Thyroid gland (tissue), 4 donors: ENCODE measurements around the gene FOXL3. TPM values are rescaled to one million over a fixed set of nuclear protein-coding genes. Genes with fewer than 3 reads are reported as not detected.

Source experiments
- DNase-seq, 2 donors: peaks; one replicate each; pipeline ENCODE4 v3.0.0-alpha.2; 2019
- H3K27ac ChIP-seq, 3 donors: fragments of 200-600 bp; sonication (generic); 1 replicate in 2 of 3; 2 replicates in 1 of 3; pipeline ENCODE4 v1.5.1; 2016 to 2019; ENCODE audit warnings: mild to moderate bottlenecking in 1 of 3, moderate library complexity in 1 of 3
- H3K27me3 ChIP-seq: fragments of 200-600 bp; sonication (generic); one replicate; pipeline ENCODE4 v1.5.1; 2019
- H3K36me3 ChIP-seq, 2 donors: fragments of 200-600 bp; sonication (generic); one replicate each; pipeline ENCODE4 v1.5.1; 2016 to 2019
- H3K4me1 ChIP-seq, 2 donors: fragments of 200-600 bp; sonication (generic); one replicate each; pipeline ENCODE4 v1.5.1; 2017 to 2019
- H3K4me3 ChIP-seq, 3 donors: fragments of 200-600 bp; sonication (generic); replicated peaks in 1 of 3; 1 replicate in 2 of 3; 2 replicates in 1 of 3; pipeline ENCODE4 v1.5.1; 2016; ENCODE audit warnings: mild to moderate bottlenecking in 1 of 3
- H3K9me3 ChIP-seq: fragments of 200-600 bp; sonication (generic); one replicate; pipeline ENCODE4 v1.5.1; 2017
- POLR2A ChIP-seq, 2 donors: fragments of 450-650 bp; IDR thresholded peaks; one replicate each; pipeline ENCODE4 v1.6.1; 2017; ENCODE audit warnings: antibody characterized with exemption in 2 of 2, mild to moderate bottlenecking in 2 of 2, moderate library complexity in 1 of 2
- WGBS, 2 donors: methylation state at CpG; one replicate each; pipeline ENCODE4 v1.1.5; 2017; 5-methylcytosine and 5-hydroxymethylcytosine counted together
- intact Hi-C: fragments of 100-400 bp; cut with DNase I; formaldehyde crosslinking; loops from one replicate; pipeline ENCODE4 v1.15.1; 2023
- total RNA-seq, 4 donors: library from RNA; depleted of rRNA; stranded (reverse); fragments of >200 nt; gene quantifications; one replicate each; pipeline ENCODE4 v1.2.3, GENCODE V29; 2016
- TF ChIP-seq, protein P1 (sequence below), 6 experiments: fragments of 200-600 bp in 3 of 6; fragments of 450-650 bp in 3 of 6; sonication (generic) in 3 of 6; IDR thresholded peaks; one replicate each; pipeline ENCODE4 v1.5.1; 2016 to 2019; ENCODE audit warnings: antibody characterized with exemption in 6 of 6, mild to moderate bottlenecking in 2 of 6, inconsistent platforms in 1 of 6, moderate library complexity in 1 of 6

Gene FOXL3
- total RNA-seq, 4 donors from 2014 or later: not detected

DNA sequence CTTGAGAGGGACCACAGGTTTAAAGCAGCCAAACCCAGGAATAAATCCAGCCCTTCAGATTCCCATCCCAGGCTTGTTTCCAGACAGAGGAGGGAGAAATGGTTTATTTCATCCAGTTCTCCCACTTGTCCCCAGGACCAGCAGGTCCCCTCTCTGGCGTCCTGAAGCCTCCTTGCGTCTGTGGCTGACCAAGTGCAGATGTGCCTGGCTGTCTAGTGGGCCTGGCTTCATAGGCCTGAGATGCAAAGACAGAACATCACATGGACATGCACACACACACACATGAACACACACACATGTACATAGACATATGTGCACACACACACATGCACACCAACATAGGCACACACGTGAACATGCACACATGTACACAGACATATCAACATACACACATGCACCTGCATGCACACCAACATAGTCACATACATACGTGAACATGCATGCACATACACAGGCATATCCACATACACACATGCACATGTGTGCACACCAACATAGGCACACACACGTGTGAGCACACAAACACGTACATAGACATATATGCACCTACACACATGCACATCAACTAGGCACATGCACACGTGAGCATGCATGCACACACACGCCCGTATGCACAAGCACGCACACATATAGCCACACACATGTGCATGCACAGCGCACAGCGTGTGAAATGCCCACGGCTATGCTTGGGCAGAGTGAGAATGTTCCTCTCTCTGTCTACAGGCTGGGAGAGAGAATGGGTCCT lies 10.7 kb downstream of the FOXL3 start:
- TF ChIP-seq POLR2A (IDR thresholded peaks at IDR 0.05): no peak
- TF ChIP-seq, protein P1, sequence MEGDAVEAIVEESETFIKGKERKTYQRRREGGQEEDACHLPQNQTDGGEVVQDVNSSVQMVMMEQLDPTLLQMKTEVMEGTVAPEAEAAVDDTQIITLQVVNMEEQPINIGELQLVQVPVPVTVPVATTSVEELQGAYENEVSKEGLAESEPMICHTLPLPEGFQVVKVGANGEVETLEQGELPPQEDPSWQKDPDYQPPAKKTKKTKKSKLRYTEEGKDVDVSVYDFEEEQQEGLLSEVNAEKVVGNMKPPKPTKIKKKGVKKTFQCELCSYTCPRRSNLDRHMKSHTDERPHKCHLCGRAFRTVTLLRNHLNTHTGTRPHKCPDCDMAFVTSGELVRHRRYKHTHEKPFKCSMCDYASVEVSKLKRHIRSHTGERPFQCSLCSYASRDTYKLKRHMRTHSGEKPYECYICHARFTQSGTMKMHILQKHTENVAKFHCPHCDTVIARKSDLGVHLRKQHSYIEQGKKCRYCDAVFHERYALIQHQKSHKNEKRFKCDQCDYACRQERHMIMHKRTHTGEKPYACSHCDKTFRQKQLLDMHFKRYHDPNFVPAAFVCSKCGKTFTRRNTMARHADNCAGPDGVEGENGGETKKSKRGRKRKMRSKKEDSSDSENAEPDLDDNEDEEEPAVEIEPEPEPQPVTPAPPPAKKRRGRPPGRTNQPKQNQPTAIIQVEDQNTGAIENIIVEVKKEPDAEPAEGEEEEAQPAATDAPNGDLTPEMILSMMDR (IDR thresholded peaks at IDR 0.05): no peak
- Histone ChIP-seq H3K4me1 (no peaks in the 10 kb centered on the region), H3K4me3 (no peak overlapping the region), H3K27me3 (no peaks in the 10 kb centered on the region), H3K27ac (no peak overlapping the region), H3K9me3 (no peaks in the 10 kb centered on the region), H3K36me3 (no peaks in the 10 kb centered on the region)
- no peak for DNase-seq
- intact Hi-C loops: no loop called here
- 87% methylated on average over 13 of the region's 13 CpGs for WGBS, 2 donors

DNA sequence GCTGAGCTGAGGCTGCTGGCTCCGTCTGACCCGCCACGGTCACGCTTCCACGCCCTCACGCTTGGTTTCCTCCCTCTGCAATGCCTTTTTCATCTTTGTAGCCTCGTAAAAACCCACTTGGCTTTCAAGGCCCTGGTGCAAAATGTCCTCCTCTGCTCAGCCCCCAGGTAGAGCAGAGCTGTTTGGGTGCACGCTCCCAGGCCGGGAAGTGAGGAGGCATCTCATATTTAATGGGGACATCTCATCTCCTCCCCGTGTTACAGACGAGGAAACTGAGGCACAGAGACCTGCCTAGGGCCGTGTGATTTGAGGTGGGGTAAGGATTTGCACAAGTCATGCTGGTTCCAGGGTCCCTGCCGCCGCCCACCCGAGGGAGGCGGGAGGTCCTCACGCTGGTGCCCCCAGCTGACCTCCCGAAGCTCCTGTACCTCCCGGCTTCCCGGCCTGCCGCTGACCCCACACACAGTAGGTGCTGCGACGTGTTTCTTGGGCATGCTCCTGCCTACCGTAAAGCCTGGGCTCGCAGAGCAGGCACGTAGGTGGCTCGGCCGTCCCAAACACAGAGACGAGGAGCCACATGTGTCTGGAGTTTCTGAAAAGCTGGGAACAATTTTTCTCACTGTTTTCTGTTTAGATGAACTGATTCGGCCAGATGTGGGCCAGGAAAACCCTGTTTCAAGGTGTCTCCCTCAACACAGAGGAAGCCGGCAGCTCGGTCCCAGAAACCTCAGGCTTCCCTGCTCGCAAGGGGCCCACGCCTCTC lies 11.5 kb downstream of the FOXL3 start:
- Histone ChIP-seq H3K27me3 (no peaks in the 10 kb centered on the region), H3K4me1 (no peaks in the 10 kb centered on the region), H3K36me3 (no peaks in the 10 kb centered on the region), H3K4me3 (no peak overlapping the region), H3K9me3 (no peaks in the 10 kb centered on the region), H3K27ac (no peak overlapping the region)
- 66 to 79% methylated on average over 23 to 33 of the region's 34 CpGs for WGBS, 2 donors
- DNase-seq: no peak
- intact Hi-C loops: no loop called here
- TF ChIP-seq, protein P1 (IDR thresholded peaks at IDR 0.05): no peak
- TF ChIP-seq POLR2A (IDR thresholded peaks at IDR 0.05): no peak

DNA sequence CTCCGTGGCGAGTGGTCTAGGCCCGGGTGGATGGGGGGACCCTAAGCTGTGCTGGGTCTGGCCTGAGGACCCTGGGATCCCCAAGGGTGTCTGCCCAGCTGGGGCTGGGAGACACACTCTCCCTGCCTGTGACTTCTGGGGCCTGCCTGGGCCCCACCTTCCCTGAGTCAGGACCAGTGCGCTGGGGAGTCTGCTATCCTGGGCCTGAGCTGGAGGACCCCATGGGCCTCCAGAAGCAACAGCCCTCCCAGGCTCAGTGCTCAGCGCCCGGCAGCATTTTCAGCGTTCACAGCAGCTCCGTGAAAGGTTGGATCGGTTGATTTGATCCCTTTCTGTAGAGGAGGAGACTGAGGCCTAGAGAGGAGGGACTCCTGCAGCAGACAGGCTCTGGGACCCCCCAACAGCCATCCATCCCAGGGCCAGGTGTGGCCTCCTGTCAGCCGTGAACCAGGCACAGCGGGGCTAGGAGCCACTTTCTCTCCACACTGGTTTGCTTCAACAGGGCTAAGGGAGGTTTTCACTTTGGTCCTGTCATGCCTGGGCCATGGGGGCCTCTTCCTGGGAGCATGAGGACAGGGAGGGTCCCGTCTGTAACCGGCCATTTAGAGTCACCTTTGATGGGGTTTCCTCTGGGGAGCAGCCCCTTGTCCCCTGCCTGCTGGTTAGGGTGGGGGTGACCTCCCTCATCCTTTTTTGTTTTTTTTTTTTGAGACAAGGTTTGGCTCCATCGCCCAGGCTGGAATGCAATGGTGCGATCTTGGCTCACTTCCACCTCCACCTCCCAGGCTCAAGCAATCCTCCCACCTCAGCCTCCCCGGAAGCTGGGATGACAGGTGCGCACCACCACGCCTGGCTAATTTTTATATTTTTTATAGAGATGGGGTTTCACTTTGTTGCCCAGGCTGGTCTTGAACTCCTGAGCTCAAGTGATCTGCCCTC lies 12.4 kb downstream of the FOXL3 start:
- 91 to 97% methylated on average over 13 to 15 of the region's 18 CpGs for WGBS, 2 donors
- intact Hi-C loops: no loop called here
- Histone ChIP-seq H3K4me3 (no peak overlapping the region), H3K9me3 (no peaks in the 10 kb centered on the region), H3K4me1 (no peaks in the 10 kb centered on the region), H3K27me3 (no peaks in the 10 kb centered on the region), H3K36me3 (no peaks in the 10 kb centered on the region), H3K27ac (no peak overlapping the region)
- no peak for TF ChIP-seq POLR2A (IDR thresholded peaks at IDR 0.05)
- TF ChIP-seq, protein P1 (IDR thresholded peaks at IDR 0.05): no peak
- no peak for DNase-seq

DNA sequence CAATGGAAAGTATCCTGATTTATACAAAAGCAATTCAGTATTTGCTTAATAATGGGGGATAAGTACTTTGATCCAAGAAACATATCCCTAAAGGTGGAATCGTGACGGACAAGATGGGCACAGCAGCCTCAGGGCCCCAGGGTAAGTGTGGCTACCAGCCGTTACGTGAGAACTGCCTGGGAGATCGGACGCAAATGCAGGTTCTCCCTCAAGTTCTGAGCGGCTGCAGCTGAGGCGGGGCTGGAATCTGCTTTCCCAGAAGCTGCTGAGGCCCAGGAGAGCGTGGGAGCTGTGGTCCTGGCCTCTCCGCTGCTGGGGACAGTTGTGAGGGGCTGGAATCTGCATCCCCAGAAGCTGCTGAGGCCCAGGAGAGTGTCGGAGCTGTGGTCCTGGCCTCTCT lies 13.5 kb downstream of the FOXL3 start:
- DNase-seq: no peak
- intact Hi-C loops: no loop called here
- Histone ChIP-seq H3K36me3 (no peaks in the 10 kb centered on the region), H3K9me3 (no peaks in the 10 kb centered on the region), H3K27ac (no peak overlapping the region), H3K4me1 (no peaks in the 10 kb centered on the region), H3K4me3 (no peak overlapping the region), H3K27me3 (no peaks in the 10 kb centered on the region)
- TF ChIP-seq, protein P1 (IDR thresholded peaks at IDR 0.05): no peak
- no peak for TF ChIP-seq POLR2A (IDR thresholded peaks at IDR 0.05)
- WGBS, 2 donors: 77 to 89% methylated on average over 11 of the region's 11 CpGs
